H54 (cell line): ENCODE measurements around the gene TRAPPC2L.

Source experiments
- DNase-seq: peaks from one replicate; pipeline ENCODE4 v3.0.0; 2011; ENCODE audit warnings: low spot score, mixed read lengths; ENCODE audit not compliant: insufficient read length
- FAIRE-seq: peaks from 3 replicates; lab custom pipeline; 2011; peaks lifted over from hg19 to GRCh38; lab: Jason Lieb, UNC
- POLR2A ChIP-seq: IDR thresholded peaks from 2 replicates; pipeline ENCODE4 v1.6.1; 2011; ENCODE audit warnings: low read depth, mild to moderate bottlenecking, low read length

The TRAPPC2L gene

GRCh38 chr16:88856828-88857727 is at the start of gene TRAPPC2L, which contains the start of gene GALNS:
Gene TRAPPC2L, plus strand, starts transcription at chr16:88857127. Its CDS starts 24 bp downstream, at chr16:88857151.
Gene GALNS, minus strand, starts transcription at chr16:88856947. Its CDS starts 70 bp downstream, at chr16:88856877.
- no peak for FAIRE-seq
- DNase-seq, result peak; percentile 97
- TF ChIP-seq POLR2A, result peak; percentile 95

GRCh38 chr16:88807142-88807625 is 49.7 kb upstream of the TRAPPC2L start:
- FAIRE-seq, result no peak
- TF ChIP-seq POLR2A, result no peak
- DNase-seq, result no peak

- no peak for FAIRE-seq
- no peak for DNase-seq
- no peak for TF ChIP-seq POLR2A
These were observed 49.1 kb upstream of the TRAPPC2L start for GRCh38 chr16:88807626-88808453.

- FAIRE-seq, result no peak
- TF ChIP-seq POLR2A, result no peak; the same call in 1 of the 2 replicates
- DNase-seq, result no peak
These were observed 47.8 kb upstream of the TRAPPC2L start for GRCh38 chr16:88809068-88809675.

- peak; percentile 31 for TF ChIP-seq POLR2A
- FAIRE-seq (no peak), DNase-seq (peak; percentile 27)
These were observed 47.2 kb upstream of the TRAPPC2L start for GRCh38 chr16:88809676-88810165.

- FAIRE-seq, result no peak
- TF ChIP-seq POLR2A, result no peak
- no peak for DNase-seq
These were observed 46.6 kb upstream of the TRAPPC2L start for GRCh38 chr16:88810166-88810911.

- DNase-seq (peak; percentile 77), FAIRE-seq (no peak)
- TF ChIP-seq POLR2A, result peak; percentile 66
These were observed 45.8 kb upstream of the TRAPPC2L start for GRCh38 chr16:88810912-88811768.

- peak; percentile 71 for TF ChIP-seq POLR2A
- FAIRE-seq, result no peak
- peak; percentile 88 for DNase-seq
These were observed 45.0 kb upstream of the TRAPPC2L start, which contains the start of gene APRT for GRCh38 chr16:88811769-88812512. Gene APRT, minus strand, starts transcription at chr16:88811928. Its CDS starts 29 bp downstream, at chr16:88811899.

GRCh38 chr16:88812513-88813268 is 44.2 kb upstream of the TRAPPC2L start:
- no peak for DNase-seq
- FAIRE-seq, result no peak
- TF ChIP-seq POLR2A, result peak; percentile 43; the same call in 1 of the 2 replicates
